B cell (primary cell): ENCODE measurements around the gene DHX15. TPM values are rescaled to one million over a fixed set of nuclear protein-coding genes. Genes with fewer than 3 reads are reported as not detected.

Experiments
- ATAC-seq: fragments of 200-7000 bp; cut with Tn5 transposase; one replicate; pipeline ENCODE4 v1.10.0; 2021; ENCODE audit warnings: low read depth, mild to moderate bottlenecking, moderate number of reproducible peaks, moderate library complexity
- CTCF ChIA-PET: fragments of 350-600 bp; sonication (Branson Sonifier 250); formaldehyde crosslinking; loops from one replicate; lab custom pipeline; 2021; ENCODE audit warnings: antibody characterized with exemption, inconsistent platforms; lab: Charles Lee
- POLR2A ChIA-PET: fragments of 350-600 bp; sonication (Branson Sonifier 250); formaldehyde crosslinking; loops from one replicate; lab custom pipeline; 2021; ENCODE audit warnings: antibody characterized with exemption; lab: Charles Lee
- DNase-seq: peaks from one replicate; pipeline ENCODE4 v3.0.0; 2013
- H2AFZ ChIP-seq: 2 replicates; pipeline ENCODE4 v1.6.1; 2012; ENCODE audit warnings: mild to moderate bottlenecking, low read depth, low read length; ENCODE audit not compliant: insufficient read depth, poor library complexity, severe bottlenecking
- H3K27ac ChIP-seq, 2 donors: 1 replicate in 1 of 2; 2 replicates in 1 of 2; pipeline ENCODE4 v1.5.1; 2012 to 2013; ENCODE audit warnings: low read length in 2 of 2, mild to moderate bottlenecking in 2 of 2, moderate library complexity in 1 of 2
- H3K27me3 ChIP-seq, 4 experiments: fragments of 200-600 bp in 1 of 4; sonication (generic) in 1 of 4; replicated peaks in 1 of 4; 1 replicate in 2 of 4; 2 replicates in 2 of 4; pipeline versions ENCODE4 v1.6.1 to v1.7.0; 2013 to 2016; ENCODE audit warnings: low read length in 3 of 4, mild to moderate bottlenecking in 2 of 4, mixed read lengths in 1 of 4, moderate library complexity in 1 of 4; ENCODE audit not compliant: insufficient read depth in 4 of 4, control insufficient read depth in 3 of 4; ENCODE audit errors: control extremely low read depth in 1 of 4
- H3K36me3 ChIP-seq, 2 experiments: replicated peaks in 1 of 2; 1 replicate in 1 of 2; 2 replicates in 1 of 2; pipeline versions ENCODE4 v1.6.1 to v1.7.1; 2013; ENCODE audit warnings: low read length in 1 of 2; ENCODE audit not compliant: insufficient read depth in 2 of 2, control insufficient read depth in 1 of 2; ENCODE audit errors: control extremely low read depth in 1 of 2, extremely low read depth in 1 of 2
- H3K4me1 ChIP-seq, 2 donors: fragments of 200-600 bp in 1 of 2; sonication (generic) in 1 of 2; 1 replicate in 1 of 2; 2 replicates in 1 of 2; pipeline versions ENCODE4 v1.5.1 to v1.6.1; 2013 to 2017; ENCODE audit warnings: low read length in 2 of 2; ENCODE audit not compliant: control insufficient read depth in 2 of 2, insufficient read depth in 2 of 2
- H3K4me2 ChIP-seq: replicated peaks from 2 replicates; pipeline ENCODE3; 2012; ENCODE audit warnings: mild to moderate bottlenecking, low read depth, low read length; ENCODE audit not compliant: poor library complexity, severe bottlenecking
- H3K4me3 ChIP-seq, 5 experiments: fragments of 200-600 bp in 1 of 5; sonication (generic) in 1 of 5; 1 replicate in 3 of 5; 2 replicates in 2 of 5; pipeline versions ENCODE4 v1.5.1 to v1.7.0; 2011 to 2016; ENCODE audit warnings: low read length in 4 of 5, mild to moderate bottlenecking in 4 of 5, low read depth in 2 of 5, control low read depth in 1 of 5, moderate library complexity in 1 of 5; ENCODE audit not compliant: insufficient read depth in 1 of 5; ENCODE audit errors: control extremely low read depth in 1 of 5, extremely low read depth in 1 of 5
- H3K79me2 ChIP-seq: fragments of 200-600 bp; sonication (generic); one replicate; pipeline ENCODE4 v1.6.0; 2016; ENCODE audit warnings: low read length; ENCODE audit not compliant: control insufficient read depth, insufficient read depth
- H3K9ac ChIP-seq: fragments of 200-600 bp; sonication (generic); 2 replicates; pipeline ENCODE4 v1.6.1; 2017; ENCODE audit warnings: mild to moderate bottlenecking, low read length, moderate library complexity
- H3K9me3 ChIP-seq, 3 donors: one replicate each; pipeline versions ENCODE4 v1.6.1 to v1.7.1; 2013; ENCODE audit warnings: low read length in 2 of 3; ENCODE audit not compliant: control insufficient read depth in 2 of 3, insufficient read depth in 1 of 3; ENCODE audit errors: control extremely low read depth in 1 of 3
- H4K20me1 ChIP-seq: 2 replicates; pipeline ENCODE4 v1.6.0; 2012; ENCODE audit warnings: mild to moderate bottlenecking, low read length; ENCODE audit not compliant: insufficient read depth, control insufficient read depth, poor library complexity, severe bottlenecking
- H3K27ac Mint-ChIP-seq: one replicate; pipeline ENCODE4 v1.8.0; 2021; ENCODE audit warnings: mixed read lengths
- H3K27me3 Mint-ChIP-seq: one replicate; pipeline ENCODE4 v1.8.0; 2021; ENCODE audit warnings: mixed read lengths
- H3K4me1 Mint-ChIP-seq: one replicate; pipeline ENCODE4 v1.8.0; 2021; ENCODE audit warnings: mixed read lengths
- H3K4me3 Mint-ChIP-seq: one replicate; pipeline ENCODE4 v1.8.0; 2021; ENCODE audit warnings: mixed read lengths
- H3K9me3 Mint-ChIP-seq: one replicate; pipeline ENCODE4 v1.8.0; 2022; ENCODE audit warnings: mixed read lengths; ENCODE audit not compliant: insufficient read depth
- EZH2 ChIP-seq: IDR thresholded peaks from 2 replicates; pipeline ENCODE4 v1.6.1; 2012; ENCODE audit warnings: borderline replicate concordance, low read depth, mild to moderate bottlenecking, moderate library complexity, low read length; ENCODE audit not compliant: insufficient read depth, poor library complexity, severe bottlenecking
- WGBS: methylation state at CpG from one replicate; pipeline ENCODE4 v1.1.5; 2013; ENCODE audit warnings: missing lambda C conversion rate; ENCODE audit not compliant: insufficient coverage; 5-methylcytosine and 5-hydroxymethylcytosine counted together
- intact Hi-C: fragments of 100-400 bp; cut with micrococcal nuclease; formaldehyde crosslinking; loops from one replicate; pipeline ENCODE4 v1.10.0; 2022
- polyA plus RNA-seq: library from polyadenylated mRNA; depleted of rRNA; stranded (reverse); fragments of >200 nt; gene quantifications from 2 replicates; pipeline ENCODE4 v1.2.3, GENCODE V29; 2012
- total RNA-seq, 2 donors: library from RNA; stranded (reverse); fragments of 120-200 nt in 1 of 2; gene quantifications; 1 replicate in 1 of 2; 2 replicates in 1 of 2; pipeline versions ENCODE4 v1.2.3 to v1.2.4, GENCODE V29; 2013 to 2022
- TF ChIP-seq, protein P1 (sequence below): fragments of 200-600 bp; IDR thresholded peaks from one replicate; pipeline ENCODE4 v1.8.0; 2022; ENCODE audit warnings: antibody characterized with exemption, mild to moderate bottlenecking

The DHX15 gene
- total and polyA plus RNA-seq, 2 donors (not counting 1 experiment from before 2014, with no cell fraction given) = 58.8 to 162 TPM

DNA sequence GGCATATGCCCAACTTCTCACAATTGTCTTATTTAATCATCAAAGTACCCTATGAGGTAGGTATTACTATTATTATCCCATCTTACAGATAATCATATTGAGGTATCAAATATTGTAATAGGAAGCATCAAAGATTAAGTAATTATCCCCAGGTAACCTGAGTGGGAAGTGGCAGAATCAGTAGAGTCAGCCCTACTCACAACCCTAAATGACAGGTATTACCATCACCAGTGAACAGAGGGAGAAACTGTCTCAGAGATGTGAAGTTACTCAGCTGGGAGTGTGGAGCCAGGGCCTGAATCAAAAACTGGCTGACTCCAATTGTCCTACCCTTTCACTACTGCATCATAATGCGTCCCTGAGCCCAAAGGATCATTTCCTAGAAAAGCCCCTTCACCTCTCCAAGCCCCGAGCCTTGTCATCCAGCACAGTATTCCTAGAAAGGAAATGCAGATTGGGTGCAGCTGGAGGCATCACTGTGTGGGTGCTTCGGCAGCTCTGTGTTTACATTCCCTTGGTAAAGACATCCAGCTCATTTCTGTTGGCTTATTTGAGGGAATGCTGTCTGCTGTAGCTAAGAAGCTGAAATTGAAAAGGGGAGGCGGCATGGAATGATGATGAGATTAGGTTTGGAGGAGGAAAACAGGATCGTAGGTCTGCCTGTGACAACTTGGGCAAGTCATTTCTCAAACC is 72.8 kb downstream of the DHX15 start:
- Histone ChIP-seq H3K4me1 (no peaks in the 10 kb centered on the region), H3K4me2 (no peak overlapping the region), H3K27ac (no peak overlapping the region), H3K9ac (no peak overlapping the region), H3K4me3 (no peak overlapping the region), H3K79me2 (no peaks in the 10 kb centered on the region), H2AFZ (no peak overlapping the region), H3K27me3 (peaks cover 0 to 3% (median 0%) of the 10 kb centered on the region in 4 experiments), H4K20me1 (no peaks in the 10 kb centered on the region), H3K9me3 (no peaks in the 10 kb centered on the region), H3K36me3 (no peaks in the 10 kb centered on the region)
- no peaks in the 10 kb centered on the region for H3K4me1 Mint-ChIP-seq
- H3K9me3 Mint-ChIP-seq = no peaks in the 10 kb centered on the region
- TF ChIP-seq, protein P1, sequence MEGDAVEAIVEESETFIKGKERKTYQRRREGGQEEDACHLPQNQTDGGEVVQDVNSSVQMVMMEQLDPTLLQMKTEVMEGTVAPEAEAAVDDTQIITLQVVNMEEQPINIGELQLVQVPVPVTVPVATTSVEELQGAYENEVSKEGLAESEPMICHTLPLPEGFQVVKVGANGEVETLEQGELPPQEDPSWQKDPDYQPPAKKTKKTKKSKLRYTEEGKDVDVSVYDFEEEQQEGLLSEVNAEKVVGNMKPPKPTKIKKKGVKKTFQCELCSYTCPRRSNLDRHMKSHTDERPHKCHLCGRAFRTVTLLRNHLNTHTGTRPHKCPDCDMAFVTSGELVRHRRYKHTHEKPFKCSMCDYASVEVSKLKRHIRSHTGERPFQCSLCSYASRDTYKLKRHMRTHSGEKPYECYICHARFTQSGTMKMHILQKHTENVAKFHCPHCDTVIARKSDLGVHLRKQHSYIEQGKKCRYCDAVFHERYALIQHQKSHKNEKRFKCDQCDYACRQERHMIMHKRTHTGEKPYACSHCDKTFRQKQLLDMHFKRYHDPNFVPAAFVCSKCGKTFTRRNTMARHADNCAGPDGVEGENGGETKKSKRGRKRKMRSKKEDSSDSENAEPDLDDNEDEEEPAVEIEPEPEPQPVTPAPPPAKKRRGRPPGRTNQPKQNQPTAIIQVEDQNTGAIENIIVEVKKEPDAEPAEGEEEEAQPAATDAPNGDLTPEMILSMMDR = no peak
- TF ChIP-seq EZH2 = no peak
- ATAC-seq (no peak), DNase-seq (no peak)
- ChIA-PET CTCF (interaction anchor here (0.5 kb wide), 1 partner anchor 81 kb away, joined by 4 read pairs; no protein-coding TSS in a partner anchor), POLR2A (interaction anchor here (0.7 kb wide), 1 partner anchor 859 kb away, joined by 7 read pairs; no protein-coding TSS in a partner anchor)
- no peak overlapping the region for H3K27ac Mint-ChIP-seq
- intact Hi-C loops = no loop called here
- WGBS = 100% methylated on average over 2 of the region's 5 CpGs
- no peaks in the 10 kb centered on the region for H3K27me3 Mint-ChIP-seq
- H3K4me3 Mint-ChIP-seq = no peak overlapping the region

DNA sequence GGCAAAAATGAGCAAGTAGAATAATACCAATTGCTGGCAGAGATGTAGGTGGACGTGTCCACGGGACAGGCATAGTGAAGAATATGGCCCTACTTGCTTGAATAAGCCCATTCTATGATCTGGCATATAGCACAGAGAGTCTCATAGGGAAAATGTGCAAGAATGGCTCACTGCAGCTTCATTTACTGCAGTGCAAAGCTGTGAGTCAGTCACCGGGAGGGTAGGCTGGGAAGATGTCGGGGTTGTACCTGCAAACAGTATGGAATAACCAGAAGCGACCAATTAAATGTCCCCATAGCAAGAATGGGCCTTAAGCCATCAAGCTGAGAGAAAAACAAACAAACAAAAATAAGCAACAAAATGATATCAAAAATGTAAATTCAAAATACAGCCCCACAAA is 74.3 kb downstream of the DHX15 start:
- Histone ChIP-seq H3K4me3 (no peak overlapping the region), H2AFZ (no peak overlapping the region), H3K4me1 (no peaks in the 10 kb centered on the region), H3K36me3 (no peaks in the 10 kb centered on the region), H3K79me2 (no peaks in the 10 kb centered on the region), H4K20me1 (no peaks in the 10 kb centered on the region), H3K9ac (no peak overlapping the region), H3K9me3 (no peaks in the 10 kb centered on the region), H3K27ac (no peak overlapping the region), H3K4me2 (no peak overlapping the region), H3K27me3 (peaks cover 0 to 3% (median 0%) of the 10 kb centered on the region in 4 experiments)
- CTCF ChIA-PET = no interaction called here
- Mint-ChIP-seq H3K9me3 (no peaks in the 10 kb centered on the region), H3K27me3 (no peaks in the 10 kb centered on the region), H3K4me3 (no peak overlapping the region), H3K27ac (no peak overlapping the region), H3K4me1 (no peaks in the 10 kb centered on the region)
- POLR2A ChIA-PET = no interaction called here
- intact Hi-C loops = no loop called here
- TF ChIP-seq EZH2 = no peak
- TF ChIP-seq, protein P1 = no peak
- 100% methylated on average over 3 of the region's 5 CpGs for WGBS
- DNase-seq (no peak), ATAC-seq (no peak)
